ENCODE results near the gene NCAN. TPM values are rescaled to one million over a fixed set of nuclear protein-coding genes. Genes with fewer than 3 reads are reported as not detected.

Gene NCAN
- polyA plus RNA-seq, 1 donor from 2014 or later, result 52.1 TPM

- TF ChIP-seq SMC3 (conservative IDR thresholded peaks at IDR 0.05; ENCODE audit: poor library complexity) (no peak), POLR2AphosphoS5 (IDR thresholded peaks at IDR 0.05) (no peak), TAF1 (IDR thresholded peaks at IDR 0.05; ENCODE audit: low read depth) (no peak)
- TF ChIP-seq, protein P1, sequence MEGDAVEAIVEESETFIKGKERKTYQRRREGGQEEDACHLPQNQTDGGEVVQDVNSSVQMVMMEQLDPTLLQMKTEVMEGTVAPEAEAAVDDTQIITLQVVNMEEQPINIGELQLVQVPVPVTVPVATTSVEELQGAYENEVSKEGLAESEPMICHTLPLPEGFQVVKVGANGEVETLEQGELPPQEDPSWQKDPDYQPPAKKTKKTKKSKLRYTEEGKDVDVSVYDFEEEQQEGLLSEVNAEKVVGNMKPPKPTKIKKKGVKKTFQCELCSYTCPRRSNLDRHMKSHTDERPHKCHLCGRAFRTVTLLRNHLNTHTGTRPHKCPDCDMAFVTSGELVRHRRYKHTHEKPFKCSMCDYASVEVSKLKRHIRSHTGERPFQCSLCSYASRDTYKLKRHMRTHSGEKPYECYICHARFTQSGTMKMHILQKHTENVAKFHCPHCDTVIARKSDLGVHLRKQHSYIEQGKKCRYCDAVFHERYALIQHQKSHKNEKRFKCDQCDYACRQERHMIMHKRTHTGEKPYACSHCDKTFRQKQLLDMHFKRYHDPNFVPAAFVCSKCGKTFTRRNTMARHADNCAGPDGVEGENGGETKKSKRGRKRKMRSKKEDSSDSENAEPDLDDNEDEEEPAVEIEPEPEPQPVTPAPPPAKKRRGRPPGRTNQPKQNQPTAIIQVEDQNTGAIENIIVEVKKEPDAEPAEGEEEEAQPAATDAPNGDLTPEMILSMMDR (IDR thresholded peaks at IDR 0.05; ENCODE audit: poor library complexity, severe bottlenecking), result no peak
- Histone ChIP-seq H4K20me1 (ENCODE audit: insufficient read depth) (no peaks in the 10 kb centered on the region), H3F3A (ENCODE audit: insufficient read depth, low read length, poor library complexity, severe bottlenecking) (no peaks in the 10 kb centered on the region), H2AFZ (ENCODE audit: low read depth, low read length) (no peak overlapping the region), H3K4me3 (ENCODE audit: low read length) (peak overlapping the region; percentile 61), H3K27me3 (ENCODE audit: insufficient read depth, low read depth, low read length) (peaks cover 14% of the 10 kb centered on the region), H3K4me2 (ENCODE audit: low read length) (no peak overlapping the region), H3K27ac (ENCODE audit: low read length) (no peak overlapping the region), H3K9me3 (ENCODE audit: low read length) (no peaks in the 10 kb centered on the region), H3K79me2 (replicated peaks; ENCODE audit: insufficient read depth, low read length) (no peaks in the 10 kb centered on the region), H3K9me2 (ENCODE audit: insufficient read depth, low read length) (no peaks in the 10 kb centered on the region), H3K36me3 (ENCODE audit: insufficient read depth, low read length) (no peaks in the 10 kb centered on the region), H3K9ac (ENCODE audit: low read length) (no peak overlapping the region)
Measured at GRCh38 chr19:19169236-19170052, 42.3 kb upstream of the NCAN start.

DNA sequence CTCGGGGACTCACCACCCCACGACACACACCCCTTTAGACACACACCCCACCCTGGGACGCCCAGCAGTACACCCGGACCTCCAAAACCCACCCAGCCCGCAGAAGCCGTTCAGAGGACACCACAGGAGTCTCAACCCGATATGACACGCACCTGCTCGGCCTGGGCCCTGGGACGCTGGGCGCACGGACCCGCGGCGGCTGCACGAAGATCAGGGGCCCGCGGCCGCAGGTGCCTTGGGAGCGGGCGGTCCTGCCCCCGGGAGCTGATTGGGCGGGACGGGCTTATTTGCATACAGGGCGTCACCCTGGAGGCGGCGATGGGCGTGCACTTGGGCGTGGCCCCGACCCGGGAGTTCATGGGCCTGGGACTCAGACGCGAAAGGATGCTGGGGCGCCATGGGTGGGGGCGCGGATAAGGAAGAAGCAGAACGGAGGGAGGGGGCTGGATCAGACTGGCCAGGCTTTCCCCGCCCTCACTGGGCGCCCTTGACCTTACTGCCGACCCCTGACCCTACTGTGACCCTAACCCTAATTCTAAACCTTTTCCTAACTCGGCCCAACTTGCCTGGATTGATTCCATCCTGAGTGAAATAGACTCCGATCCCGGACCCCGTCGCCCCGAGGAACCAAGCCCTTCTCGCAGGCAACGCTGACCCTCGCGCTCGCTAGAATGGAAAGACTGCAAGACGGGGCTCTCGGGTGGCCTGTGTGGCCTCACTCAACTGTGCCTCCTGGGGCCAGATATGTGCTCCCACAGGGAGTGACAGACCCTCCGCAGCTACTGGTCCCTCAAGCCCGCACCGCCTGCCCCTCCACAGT, 41.5 kb upstream of the NCAN start, which contains the start of gene MEF2B:
Gene MEF2B (minus strand): TSS at position 211 of the 820 bp plus-strand sequence. CDS start 19,528 bp downstream, outside the sequence.
- peak within 1 kb of the TSS; percentile 61 for H3K4me3 ChIP-seq (ENCODE audit: low read length)
- H3K9me3 ChIP-seq (ENCODE audit: low read length), result no peaks in the 10 kb centered on the region
- H3K9ac ChIP-seq (ENCODE audit: low read length), result no peak within 1 kb of the TSS

DNA sequence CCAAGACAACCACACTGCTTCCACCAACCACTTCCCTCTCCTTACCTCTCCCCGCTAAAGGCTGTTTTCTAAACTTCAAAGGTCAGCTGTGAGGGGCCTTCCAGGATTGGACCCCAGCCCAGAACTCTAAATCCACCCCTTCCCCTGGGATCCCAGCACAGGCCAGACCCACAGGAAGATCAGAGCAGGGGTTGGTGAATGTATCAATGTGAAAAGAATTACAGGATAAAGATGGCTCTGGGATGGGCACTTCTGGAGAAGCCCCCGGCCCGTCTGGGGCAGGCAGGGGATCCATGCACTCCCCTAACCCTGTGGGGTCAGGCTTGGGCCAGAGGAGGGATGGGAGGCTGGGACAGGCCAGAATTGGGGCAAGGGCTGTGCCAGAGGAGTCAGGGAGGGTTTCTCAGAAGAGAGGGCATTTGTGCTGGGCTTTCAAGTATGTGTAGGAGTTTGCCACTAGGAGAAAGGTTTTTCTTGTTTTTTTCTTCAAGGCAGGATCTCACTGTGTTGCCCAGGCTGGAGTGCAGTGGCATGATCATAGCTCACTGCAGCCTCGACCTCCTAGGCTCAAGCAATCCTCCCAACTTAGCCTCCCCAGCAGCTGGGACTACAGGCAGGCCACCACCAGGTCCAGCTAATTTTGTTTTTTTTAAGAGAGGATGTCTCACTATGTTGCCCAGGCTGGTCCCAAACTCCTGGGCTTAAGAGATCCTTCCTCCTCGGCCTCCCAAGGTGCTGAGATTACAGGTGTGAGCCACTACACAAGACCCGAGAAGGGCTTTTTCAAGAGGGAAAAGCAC, 40.7 kb upstream of the NCAN start:
- Histone ChIP-seq H3K4me3 (ENCODE audit: low read length) (no peak overlapping the region), H3K9ac (ENCODE audit: low read length) (no peak overlapping the region), H3K27me3 (ENCODE audit: insufficient read depth, low read depth, low read length) (peaks cover 14% of the 10 kb centered on the region), H3K9me2 (ENCODE audit: insufficient read depth, low read length) (no peaks in the 10 kb centered on the region), H2AFZ (ENCODE audit: low read depth, low read length) (no peak overlapping the region), H3K79me2 (replicated peaks; ENCODE audit: insufficient read depth, low read length) (no peaks in the 10 kb centered on the region), H3K36me3 (ENCODE audit: insufficient read depth, low read length) (no peaks in the 10 kb centered on the region), H4K20me1 (ENCODE audit: insufficient read depth) (no peaks in the 10 kb centered on the region), H3K9me3 (ENCODE audit: low read length) (no peaks in the 10 kb centered on the region), H3F3A (ENCODE audit: insufficient read depth, low read length, poor library complexity, severe bottlenecking) (no peaks in the 10 kb centered on the region), H3K27ac (ENCODE audit: low read length) (no peak overlapping the region), H3K4me2 (ENCODE audit: low read length) (no peak overlapping the region)
- TF ChIP-seq SMC3 (conservative IDR thresholded peaks at IDR 0.05; ENCODE audit: poor library complexity), result no peak
- TF ChIP-seq EP300 (conservative IDR thresholded peaks at IDR 0.05; ENCODE audit: poor library complexity, severe bottlenecking), result no peak
- no peak for TF ChIP-seq RAD21 (conservative IDR thresholded peaks at IDR 0.05)
- TF ChIP-seq POLR2AphosphoS5 (IDR thresholded peaks at IDR 0.05), result no peak
- TF ChIP-seq EZH2 (IDR thresholded peaks at IDR 0.05; ENCODE audit: borderline replicate concordance, insufficient read depth, low read length, poor library complexity, severe bottlenecking), result no peak
- TF ChIP-seq MXI1 (conservative IDR thresholded peaks at IDR 0.05; ENCODE audit: poor library complexity, severe bottlenecking), result no peak
- TF ChIP-seq, protein P1 (IDR thresholded peaks at IDR 0.05; ENCODE audit: poor library complexity, severe bottlenecking), result no peak
- TF ChIP-seq, protein P2, sequence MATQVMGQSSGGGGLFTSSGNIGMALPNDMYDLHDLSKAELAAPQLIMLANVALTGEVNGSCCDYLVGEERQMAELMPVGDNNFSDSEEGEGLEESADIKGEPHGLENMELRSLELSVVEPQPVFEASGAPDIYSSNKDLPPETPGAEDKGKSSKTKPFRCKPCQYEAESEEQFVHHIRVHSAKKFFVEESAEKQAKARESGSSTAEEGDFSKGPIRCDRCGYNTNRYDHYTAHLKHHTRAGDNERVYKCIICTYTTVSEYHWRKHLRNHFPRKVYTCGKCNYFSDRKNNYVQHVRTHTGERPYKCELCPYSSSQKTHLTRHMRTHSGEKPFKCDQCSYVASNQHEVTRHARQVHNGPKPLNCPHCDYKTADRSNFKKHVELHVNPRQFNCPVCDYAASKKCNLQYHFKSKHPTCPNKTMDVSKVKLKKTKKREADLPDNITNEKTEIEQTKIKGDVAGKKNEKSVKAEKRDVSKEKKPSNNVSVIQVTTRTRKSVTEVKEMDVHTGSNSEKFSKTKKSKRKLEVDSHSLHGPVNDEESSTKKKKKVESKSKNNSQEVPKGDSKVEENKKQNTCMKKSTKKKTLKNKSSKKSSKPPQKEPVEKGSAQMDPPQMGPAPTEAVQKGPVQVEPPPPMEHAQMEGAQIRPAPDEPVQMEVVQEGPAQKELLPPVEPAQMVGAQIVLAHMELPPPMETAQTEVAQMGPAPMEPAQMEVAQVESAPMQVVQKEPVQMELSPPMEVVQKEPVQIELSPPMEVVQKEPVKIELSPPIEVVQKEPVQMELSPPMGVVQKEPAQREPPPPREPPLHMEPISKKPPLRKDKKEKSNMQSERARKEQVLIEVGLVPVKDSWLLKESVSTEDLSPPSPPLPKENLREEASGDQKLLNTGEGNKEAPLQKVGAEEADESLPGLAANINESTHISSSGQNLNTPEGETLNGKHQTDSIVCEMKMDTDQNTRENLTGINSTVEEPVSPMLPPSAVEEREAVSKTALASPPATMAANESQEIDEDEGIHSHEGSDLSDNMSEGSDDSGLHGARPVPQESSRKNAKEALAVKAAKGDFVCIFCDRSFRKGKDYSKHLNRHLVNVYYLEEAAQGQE (IDR thresholded peaks at IDR 0.05; ENCODE audit: borderline replicate concordance), result no peak

More for the DNA sequence above, 41.5 kb upstream of the NCAN start, which contains the start of gene MEF2B:
- Histone ChIP-seq H3K9me2 (ENCODE audit: insufficient read depth, low read length) (no peaks in the 10 kb centered on the region), H3K27ac (ENCODE audit: low read length) (no peak within 1 kb of the TSS), H3K4me2 (ENCODE audit: low read length) (no peak within 1 kb of the TSS), H3K36me3 (ENCODE audit: insufficient read depth, low read length) (no peaks in the 10 kb centered on the region), H3K27me3 (ENCODE audit: insufficient read depth, low read depth, low read length) (peaks cover 14% of the 10 kb centered on the region), H2AFZ (ENCODE audit: low read depth, low read length) (no peak within 1 kb of the TSS), H3F3A (ENCODE audit: insufficient read depth, low read length, poor library complexity, severe bottlenecking) (no peaks in the 10 kb centered on the region), H3K79me2 (replicated peaks; ENCODE audit: insufficient read depth, low read length) (no peaks in the 10 kb centered on the region), H4K20me1 (ENCODE audit: insufficient read depth) (no peaks in the 10 kb centered on the region)
- no peak for TF ChIP-seq MXI1 (conservative IDR thresholded peaks at IDR 0.05; ENCODE audit: poor library complexity, severe bottlenecking)
- no peak for TF ChIP-seq EP300 (conservative IDR thresholded peaks at IDR 0.05; ENCODE audit: poor library complexity, severe bottlenecking)
- TF ChIP-seq TAF1 (IDR thresholded peaks at IDR 0.05; ENCODE audit: low read depth), result no peak
- TF ChIP-seq SMC3 (conservative IDR thresholded peaks at IDR 0.05; ENCODE audit: poor library complexity), result no peak
- TF ChIP-seq POLR2AphosphoS5 (IDR thresholded peaks at IDR 0.05), result no peak
- no peak for TF ChIP-seq RAD21 (conservative IDR thresholded peaks at IDR 0.05)

Measured in neural cell (in vitro differentiated cells).